Mesothelial cell of epicardium (in vitro differentiated cells): ENCODE measurements around the gene AKAP5. TPM values are rescaled to one million over a fixed set of nuclear protein-coding genes. Genes with fewer than 3 reads are reported as not detected.

Source experiments
- DNase-seq, 2 experiments: peaks; one replicate each; pipeline ENCODE4 v3.0.0; 2021; ENCODE audit warnings: low spot score in 2 of 2; ENCODE audit not compliant: unreplicated experiment in 2 of 2
- H3K27ac Mint-ChIP-seq: 2 replicates; pipeline ENCODE4 v1.8.0; 2021; ENCODE audit warnings: mixed read lengths
- H3K27me3 Mint-ChIP-seq: 2 replicates; pipeline ENCODE4 v1.8.0; 2021; ENCODE audit warnings: low read depth, mixed read lengths
- H3K36me3 Mint-ChIP-seq: 2 replicates; pipeline ENCODE4 v1.8.0; 2021; ENCODE audit warnings: mixed read lengths
- H3K4me1 Mint-ChIP-seq: 2 replicates; pipeline ENCODE4 v1.8.0; 2021; ENCODE audit warnings: mixed read lengths
- H3K4me3 Mint-ChIP-seq: 2 replicates; pipeline ENCODE4 v1.8.0; 2021; ENCODE audit warnings: mild to moderate bottlenecking, moderate library complexity, mixed read lengths
- H3K9me3 Mint-ChIP-seq: 2 replicates; pipeline ENCODE4 v1.8.0; 2021; ENCODE audit warnings: mixed read lengths
- total RNA-seq: library from RNA; stranded (reverse); gene quantifications from 3 replicates; pipeline ENCODE4 v1.2.1, GENCODE V29; 2021
- TF ChIP-seq, protein P1 (sequence below): fragments of 200-600 bp; sonication (generic); IDR thresholded peaks from one replicate; pipeline ENCODE4 v1.5.0; 2021; ENCODE audit warnings: antibody characterized with exemption; ENCODE audit not compliant: unreplicated experiment

Gene AKAP5
- total RNA-seq, 1 donor from 2014 or later, result 2.1 TPM

DNA sequence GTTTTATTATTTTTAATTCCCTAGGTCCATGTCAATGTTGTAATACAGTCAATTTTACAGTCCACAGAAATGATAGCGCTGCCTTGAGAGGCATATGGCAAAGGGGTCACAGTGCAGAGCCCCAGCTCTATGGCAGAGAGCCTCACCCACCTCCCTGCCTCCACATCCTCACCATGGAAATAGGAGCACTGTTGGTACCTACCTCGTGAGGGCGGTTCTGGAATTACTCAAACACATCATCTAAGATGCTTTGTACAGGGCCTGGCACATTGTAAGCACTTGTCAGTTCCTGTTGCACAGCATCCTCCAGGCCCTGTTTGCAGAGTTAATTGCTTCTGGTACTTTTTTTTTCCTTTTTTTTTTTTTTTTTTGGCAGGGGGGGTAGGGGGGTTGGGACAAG lies 4.1 kb upstream of the AKAP5 start:
- Mint-ChIP-seq H3K4me3 (no peak overlapping the region), H3K36me3 (peaks cover 9% of the 10 kb centered on the region), H3K27me3 (no peaks in the 10 kb centered on the region), H3K27ac (no peak overlapping the region), H3K9me3 (no peaks in the 10 kb centered on the region), H3K4me1 (peaks cover 10% of the 10 kb centered on the region)
- DNase-seq, result no peak
- TF ChIP-seq, protein P1, sequence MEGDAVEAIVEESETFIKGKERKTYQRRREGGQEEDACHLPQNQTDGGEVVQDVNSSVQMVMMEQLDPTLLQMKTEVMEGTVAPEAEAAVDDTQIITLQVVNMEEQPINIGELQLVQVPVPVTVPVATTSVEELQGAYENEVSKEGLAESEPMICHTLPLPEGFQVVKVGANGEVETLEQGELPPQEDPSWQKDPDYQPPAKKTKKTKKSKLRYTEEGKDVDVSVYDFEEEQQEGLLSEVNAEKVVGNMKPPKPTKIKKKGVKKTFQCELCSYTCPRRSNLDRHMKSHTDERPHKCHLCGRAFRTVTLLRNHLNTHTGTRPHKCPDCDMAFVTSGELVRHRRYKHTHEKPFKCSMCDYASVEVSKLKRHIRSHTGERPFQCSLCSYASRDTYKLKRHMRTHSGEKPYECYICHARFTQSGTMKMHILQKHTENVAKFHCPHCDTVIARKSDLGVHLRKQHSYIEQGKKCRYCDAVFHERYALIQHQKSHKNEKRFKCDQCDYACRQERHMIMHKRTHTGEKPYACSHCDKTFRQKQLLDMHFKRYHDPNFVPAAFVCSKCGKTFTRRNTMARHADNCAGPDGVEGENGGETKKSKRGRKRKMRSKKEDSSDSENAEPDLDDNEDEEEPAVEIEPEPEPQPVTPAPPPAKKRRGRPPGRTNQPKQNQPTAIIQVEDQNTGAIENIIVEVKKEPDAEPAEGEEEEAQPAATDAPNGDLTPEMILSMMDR, result no peak

DNA sequence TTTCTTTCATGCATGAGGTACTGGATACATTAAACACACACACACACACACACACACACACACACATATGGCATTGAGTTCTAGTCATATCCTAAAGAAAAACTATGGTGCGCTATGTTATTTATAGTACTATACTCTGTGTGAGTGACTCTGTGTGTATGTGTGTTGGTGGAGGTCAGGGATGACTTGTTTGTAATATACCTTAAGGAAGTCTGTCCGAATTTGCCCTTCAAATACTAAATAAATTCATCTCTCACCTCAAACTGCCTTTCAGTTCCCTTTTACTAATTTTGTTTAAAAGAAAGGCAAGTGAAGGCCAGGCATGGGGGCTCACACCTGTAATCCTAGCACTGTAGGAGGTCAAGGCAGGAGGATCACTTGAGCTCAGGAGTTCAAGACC lies 2.1 kb upstream of the AKAP5 start:
- no peaks in the 10 kb centered on the region for H3K27me3 Mint-ChIP-seq
- H3K4me1 Mint-ChIP-seq, result peaks cover 16% of the 10 kb centered on the region
- H3K9me3 Mint-ChIP-seq, result no peaks in the 10 kb centered on the region
- TF ChIP-seq, protein P1, result no peak
- no peak for DNase-seq
- peaks cover 7% of the 10 kb centered on the region for H3K36me3 Mint-ChIP-seq
- no peak overlapping the region for H3K27ac Mint-ChIP-seq
- no peak overlapping the region for H3K4me3 Mint-ChIP-seq

DNA sequence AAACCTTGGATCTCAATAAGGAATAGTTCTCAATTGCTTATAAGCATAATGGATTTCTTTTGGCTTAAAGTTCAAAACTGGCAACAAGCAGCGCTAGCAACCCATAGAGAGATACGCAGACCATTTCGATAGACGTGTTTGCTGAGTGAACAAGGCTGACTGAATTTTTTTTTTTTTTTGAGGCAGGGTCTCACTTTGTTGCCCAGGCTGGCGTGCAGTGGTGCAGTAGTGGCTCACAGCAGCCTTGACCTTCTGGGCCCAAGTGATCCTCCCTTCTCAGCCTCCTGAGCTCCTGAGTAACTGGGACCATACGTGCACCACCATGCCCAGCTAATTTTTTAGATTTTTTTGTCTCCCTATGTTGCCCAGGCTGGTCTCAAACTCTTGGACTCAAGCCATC lies 1.4 kb upstream of the AKAP5 start:
- H3K36me3 Mint-ChIP-seq, result peaks cover 6% of the 10 kb centered on the region
- no peak for DNase-seq
- peaks cover 18% of the 10 kb centered on the region for H3K4me1 Mint-ChIP-seq
- no peaks in the 10 kb centered on the region for H3K27me3 Mint-ChIP-seq
- no peaks in the 10 kb centered on the region for H3K9me3 Mint-ChIP-seq
- TF ChIP-seq, protein P1, result no peak
- H3K4me3 Mint-ChIP-seq, result no peak overlapping the region
- no peak overlapping the region for H3K27ac Mint-ChIP-seq

DNA sequence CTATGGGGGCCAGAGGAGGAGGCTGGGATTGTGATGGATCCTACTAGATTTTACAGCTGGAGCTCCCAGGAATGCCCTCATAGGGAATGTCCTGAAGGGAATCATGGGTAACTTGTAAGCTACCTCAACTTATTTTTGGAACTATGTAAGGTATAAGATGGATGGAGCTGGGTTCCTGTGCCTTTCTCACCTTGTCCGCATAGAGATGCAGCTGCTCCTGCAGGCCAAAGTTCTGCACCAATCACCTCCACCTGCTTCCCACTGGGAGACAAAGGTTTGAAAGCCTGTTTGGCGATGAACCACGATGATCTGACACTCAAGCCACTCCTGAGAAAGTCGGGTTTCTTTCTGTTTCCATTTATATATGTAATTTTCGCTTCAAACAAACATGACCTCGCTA lies 648 bp upstream of the AKAP5 start:
- H3K27me3 Mint-ChIP-seq, result no peaks in the 10 kb centered on the region
- no peaks in the 10 kb centered on the region for H3K9me3 Mint-ChIP-seq
- H3K36me3 Mint-ChIP-seq, result peaks cover 5% of the 10 kb centered on the region
- peaks cover 18% of the 10 kb centered on the region for H3K4me1 Mint-ChIP-seq
- TF ChIP-seq, protein P1, result no peak
- no peak overlapping the region for H3K27ac Mint-ChIP-seq
- peak overlapping the region; percentile 76 for H3K4me3 Mint-ChIP-seq
- DNase-seq, result no peak

DNA sequence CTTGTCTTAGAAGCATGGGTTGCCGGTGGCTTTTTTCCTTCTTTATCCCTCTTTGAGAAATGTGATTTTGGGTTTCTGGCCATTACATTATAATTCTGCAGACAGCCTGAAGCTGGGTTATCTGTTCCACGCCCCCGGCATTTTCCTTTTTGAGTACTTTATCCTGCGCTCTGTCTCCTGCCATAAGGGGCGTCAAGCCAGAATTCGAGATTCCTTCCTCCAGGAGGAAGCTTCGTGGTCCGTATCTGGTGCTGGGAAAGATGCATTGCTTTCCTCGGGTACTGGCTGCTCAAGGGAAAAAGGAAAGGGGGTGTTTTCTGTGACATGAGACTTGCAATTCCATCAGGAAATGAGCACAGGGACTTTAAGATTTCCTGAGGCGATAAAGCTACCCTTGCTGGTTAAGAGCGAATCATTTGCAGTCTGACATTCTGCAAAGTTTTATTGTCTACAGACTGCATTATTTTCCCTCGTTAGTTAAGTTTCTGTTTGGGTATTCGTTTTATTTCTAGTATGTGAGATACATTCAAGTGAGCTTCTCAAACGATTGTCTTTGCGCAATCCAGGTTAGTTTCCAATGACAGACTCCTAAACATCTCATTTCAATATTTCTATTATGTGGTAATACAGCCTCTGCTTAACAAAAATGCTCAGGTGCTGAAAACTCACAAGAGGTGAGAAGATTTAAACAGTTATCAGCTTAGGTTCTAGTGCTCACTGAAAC lies 694 bp downstream of the AKAP5 start:
- Mint-ChIP-seq H3K36me3 (peaks cover 5% of the 10 kb centered on the region), H3K4me3 (peak overlapping the region; percentile 77), H3K27ac (peak overlapping the region; percentile 35), H3K27me3 (no peaks in the 10 kb centered on the region), H3K4me1 (peaks cover 18% of the 10 kb centered on the region), H3K9me3 (no peaks in the 10 kb centered on the region)
- TF ChIP-seq, protein P1, result no peak
- DNase-seq, result peak in 1 of 2 experiments; percentile 52

DNA sequence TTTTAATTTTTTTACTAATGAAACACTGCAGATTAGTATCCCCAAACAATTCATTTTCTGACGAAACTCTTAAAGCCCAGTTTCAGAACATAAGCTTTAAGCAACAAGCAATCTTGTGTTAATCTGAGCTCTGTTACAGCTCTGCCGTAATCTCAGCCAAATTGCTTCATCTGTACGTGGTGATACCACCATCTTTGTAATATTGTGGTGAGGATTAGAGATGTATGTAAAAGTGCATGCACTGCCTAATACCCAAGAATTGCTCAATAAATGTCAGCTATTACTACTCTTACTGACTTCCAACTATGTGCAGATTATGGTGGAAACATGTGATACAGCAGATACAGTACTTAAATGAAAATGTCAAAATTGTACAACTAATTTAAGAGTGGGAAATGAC lies 1.8 kb downstream of the AKAP5 start:
- no peak overlapping the region for H3K4me3 Mint-ChIP-seq
- peaks cover 3% of the 10 kb centered on the region for H3K36me3 Mint-ChIP-seq
- no peaks in the 10 kb centered on the region for H3K27me3 Mint-ChIP-seq
- no peak overlapping the region for H3K27ac Mint-ChIP-seq
- TF ChIP-seq, protein P1, result no peak
- peaks cover 24% of the 10 kb centered on the region for H3K4me1 Mint-ChIP-seq
- DNase-seq, result no peak
- no peaks in the 10 kb centered on the region for H3K9me3 Mint-ChIP-seq
